NT2/D1 (cell line): ENCODE results near the gene SOWAHD.

Experiments used
- DNase-seq: peaks from one replicate; pipeline ENCODE4 v3.0.0-alpha.2; 2011; ENCODE audit warnings: low read depth, low spot score
- H3K27me3 ChIP-seq: 2 replicates; pipeline ENCODE4 v1.6.0; 2011; ENCODE audit warnings: mild to moderate bottlenecking; ENCODE audit not compliant: insufficient read length, insufficient read depth
- H3K36me3 ChIP-seq: 2 replicates; pipeline ENCODE4 v1.6.1; 2011; ENCODE audit warnings: mild to moderate bottlenecking, low read length, mixed read lengths; ENCODE audit not compliant: insufficient read depth, insufficient read length
- H3K4me1 ChIP-seq: 2 replicates; pipeline ENCODE4 v1.5.1; 2011; ENCODE audit not compliant: insufficient read depth, insufficient read length
- H3K4me3 ChIP-seq: 2 replicates; pipeline ENCODE4 v1.5.1; 2011; ENCODE audit warnings: low read depth; ENCODE audit not compliant: insufficient read length
- H3K9ac ChIP-seq: 2 replicates; pipeline ENCODE4 v1.6.0; 2011; ENCODE audit warnings: low read depth; ENCODE audit not compliant: insufficient read length
- H3K9me3 ChIP-seq: 2 replicates; pipeline ENCODE4 v1.5.1; 2011; ENCODE audit warnings: mild to moderate bottlenecking, low read length; ENCODE audit not compliant: insufficient read depth
- SUZ12 ChIP-seq: IDR thresholded peaks from 2 replicates; pipeline ENCODE4 v1.6.1; 2011; ENCODE audit not compliant: insufficient read length, insufficient read depth; ENCODE audit errors: extremely low read depth
- YY1 ChIP-seq: IDR thresholded peaks from 2 replicates; pipeline ENCODE4 v1.6.1; 2011; ENCODE audit not compliant: insufficient read length, insufficient read depth
- ZNF274 ChIP-seq: IDR thresholded peaks from 2 replicates; pipeline ENCODE4 v1.6.1; 2011; ENCODE audit warnings: mild to moderate bottlenecking, low read depth, low read length

The SOWAHD gene

DNA sequence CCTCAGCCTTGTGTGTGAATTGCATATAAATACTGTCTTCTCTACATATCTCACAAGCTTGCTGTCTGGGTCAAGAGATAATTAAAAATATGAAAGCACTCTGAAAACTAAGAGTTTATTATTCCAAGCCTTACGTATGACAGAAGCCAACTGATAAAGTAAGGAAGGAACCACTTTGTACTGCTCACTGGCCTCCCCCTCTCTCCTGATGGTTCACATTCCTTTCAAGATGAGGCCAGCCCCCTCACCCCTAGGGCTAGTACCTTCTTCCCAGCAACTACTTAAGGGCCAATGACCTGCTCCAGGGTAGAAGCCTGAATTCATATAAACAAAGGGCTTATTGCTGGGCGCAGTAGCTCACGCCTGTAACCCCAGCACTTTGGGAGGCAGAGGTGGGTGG is 5.4 kb upstream of the SOWAHD start:
- TF ChIP-seq ZNF274 = no peak
- TF ChIP-seq YY1 = no peak
- no peak for TF ChIP-seq SUZ12
- Histone ChIP-seq H3K9ac (no peak overlapping the region), H3K9me3 (no peaks in the 10 kb centered on the region), H3K4me1 (no peaks in the 10 kb centered on the region), H3K4me3 (no peak overlapping the region), H3K36me3 (no peaks in the 10 kb centered on the region), H3K27me3 (no peaks in the 10 kb centered on the region)
- DNase-seq = no peak

DNA sequence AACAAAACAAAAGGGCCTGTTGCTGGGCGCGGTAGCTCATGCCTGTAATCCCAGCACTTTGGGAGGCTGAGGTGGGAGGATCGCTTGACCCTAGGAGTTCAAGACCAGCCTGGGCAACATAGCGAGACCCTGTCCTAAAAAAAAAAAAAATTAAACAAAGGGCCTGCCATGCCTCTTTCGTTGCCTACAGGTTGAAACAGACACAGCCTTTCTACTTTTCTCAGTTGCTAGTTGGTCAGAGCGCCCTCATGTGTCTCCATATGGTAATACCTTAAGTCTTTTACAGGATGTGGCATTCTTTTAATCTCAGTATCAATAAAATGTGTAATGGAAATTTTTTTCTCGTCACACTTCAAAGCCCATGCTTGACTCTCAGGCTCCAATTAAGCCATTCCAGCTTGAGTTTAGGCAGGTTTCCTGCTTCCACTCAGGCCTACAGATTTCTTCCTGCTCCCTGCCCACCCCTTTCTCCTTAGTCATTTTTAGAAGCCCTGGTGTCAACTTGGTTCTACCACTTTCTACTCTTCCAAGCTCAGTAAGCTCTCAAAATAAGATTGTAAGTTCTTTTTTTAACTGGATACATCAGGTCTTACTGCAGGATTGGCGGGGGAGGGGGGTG is 4.6 kb upstream of the SOWAHD start:
- H3K4me1 ChIP-seq = no peaks in the 10 kb centered on the region
- H3K9ac ChIP-seq = no peak overlapping the region
- no peak overlapping the region for H3K4me3 ChIP-seq
- no peak for DNase-seq
- no peaks in the 10 kb centered on the region for H3K9me3 ChIP-seq
- H3K36me3 ChIP-seq = no peaks in the 10 kb centered on the region
- H3K27me3 ChIP-seq = peaks cover under 1% of the 10 kb centered on the region
- TF ChIP-seq SUZ12 (no peak), YY1 (no peak), ZNF274 (no peak)

DNA sequence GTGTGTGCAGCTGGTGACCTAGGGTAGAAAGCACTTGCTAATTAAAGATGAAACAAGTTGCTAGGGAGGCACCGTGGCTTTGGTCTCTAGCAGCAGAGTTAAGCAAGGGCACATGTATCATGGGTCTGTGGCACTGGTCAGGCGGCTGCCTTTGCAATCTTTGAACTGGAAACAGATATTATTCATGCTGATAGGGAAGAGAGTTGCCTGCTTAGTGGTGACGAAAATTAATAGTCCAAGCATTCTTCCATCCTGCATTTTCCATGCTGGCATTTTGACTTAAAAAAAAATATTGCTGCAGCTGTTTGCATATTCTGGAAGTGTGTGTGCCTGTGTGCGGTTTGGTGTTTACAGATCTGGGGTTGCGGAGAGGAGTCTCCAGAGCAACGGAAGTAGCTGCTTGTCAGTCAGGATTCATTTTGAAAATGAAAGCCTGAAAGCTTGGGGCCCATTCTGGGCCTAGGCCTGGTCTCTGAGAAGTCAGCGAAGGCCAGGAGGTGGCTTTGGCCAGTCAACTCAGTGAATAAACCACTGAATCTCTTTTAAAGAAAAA is 2.3 kb upstream of the SOWAHD start:
- Histone ChIP-seq H3K9me3 (no peaks in the 10 kb centered on the region), H3K27me3 (peaks cover 15% of the 10 kb centered on the region), H3K4me3 (no peak overlapping the region), H3K4me1 (peaks cover 5% of the 10 kb centered on the region), H3K9ac (no peak overlapping the region), H3K36me3 (no peaks in the 10 kb centered on the region)
- DNase-seq = no peak
- TF ChIP-seq YY1 (no peak), SUZ12 (no peak), ZNF274 (no peak)

DNA sequence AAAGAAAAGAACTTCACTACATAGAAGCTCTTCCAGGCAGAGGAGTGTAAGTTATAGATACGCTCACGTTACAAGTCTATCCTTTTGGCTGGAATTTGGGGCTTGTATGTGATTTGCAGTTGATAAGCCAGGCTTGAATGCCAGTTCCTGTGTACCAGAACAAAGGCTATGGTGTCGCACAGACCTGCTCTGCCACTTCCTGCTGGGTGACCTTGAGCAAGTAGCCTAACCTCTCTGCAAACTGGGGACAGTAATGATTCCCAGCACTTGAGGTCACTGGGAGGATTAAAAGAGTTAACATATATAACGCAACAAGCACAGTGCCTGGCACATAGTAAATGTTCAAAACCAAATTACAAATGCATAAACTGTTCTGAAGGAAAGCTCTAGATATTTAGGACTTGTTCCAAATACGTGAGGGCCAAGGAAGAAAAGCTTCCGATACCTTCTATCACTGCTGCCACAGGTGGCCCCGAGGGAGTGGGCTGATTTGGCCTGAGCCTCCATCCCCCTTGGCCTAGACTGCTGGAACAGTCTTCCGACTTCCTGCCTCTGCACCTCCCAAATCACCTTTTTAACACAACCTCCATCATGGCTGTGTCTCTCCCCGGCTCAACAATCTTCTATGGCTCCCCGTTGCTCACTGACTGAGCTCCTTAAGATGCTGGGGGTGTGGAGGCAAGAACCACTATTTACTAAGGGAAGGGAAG is 1.3 kb upstream of the SOWAHD start:
- no peak overlapping the region for H3K4me3 ChIP-seq
- peaks cover 15% of the 10 kb centered on the region for H3K27me3 ChIP-seq
- TF ChIP-seq YY1 (no peak), ZNF274 (no peak), SUZ12 (no peak)
- peaks cover 5% of the 10 kb centered on the region for H3K4me1 ChIP-seq
- no peaks in the 10 kb centered on the region for H3K36me3 ChIP-seq
- no peaks in the 10 kb centered on the region for H3K9me3 ChIP-seq
- DNase-seq = no peak
- no peak overlapping the region for H3K9ac ChIP-seq

DNA sequence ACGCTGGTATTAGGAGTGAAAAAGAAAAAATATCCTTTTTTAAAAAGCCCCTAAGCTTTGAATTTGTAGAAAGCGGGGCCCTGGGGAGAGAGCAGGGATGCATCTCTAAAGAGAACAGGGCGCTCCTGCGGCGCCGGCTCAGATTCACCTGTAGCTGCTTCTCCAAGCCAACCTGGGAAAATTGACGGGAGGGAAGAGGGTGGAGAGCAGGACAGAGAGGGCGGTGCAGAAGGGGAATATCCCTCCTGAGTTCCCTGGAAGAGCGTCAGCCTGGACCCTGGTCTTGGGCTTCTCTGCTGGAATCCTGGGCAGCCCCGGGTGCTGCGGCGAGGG is 776 bp upstream of the SOWAHD start:
- Histone ChIP-seq H3K9me3 (no peaks in the 10 kb centered on the region), H3K9ac (peak overlapping the region; percentile 85), H3K4me3 (peak overlapping the region; percentile 58), H3K27me3 (peaks cover 15% of the 10 kb centered on the region), H3K4me1 (peaks cover 6% of the 10 kb centered on the region), H3K36me3 (no peaks in the 10 kb centered on the region)
- DNase-seq = no peak
- TF ChIP-seq SUZ12 (no peak), YY1 (no peak), ZNF274 (no peak)

DNA sequence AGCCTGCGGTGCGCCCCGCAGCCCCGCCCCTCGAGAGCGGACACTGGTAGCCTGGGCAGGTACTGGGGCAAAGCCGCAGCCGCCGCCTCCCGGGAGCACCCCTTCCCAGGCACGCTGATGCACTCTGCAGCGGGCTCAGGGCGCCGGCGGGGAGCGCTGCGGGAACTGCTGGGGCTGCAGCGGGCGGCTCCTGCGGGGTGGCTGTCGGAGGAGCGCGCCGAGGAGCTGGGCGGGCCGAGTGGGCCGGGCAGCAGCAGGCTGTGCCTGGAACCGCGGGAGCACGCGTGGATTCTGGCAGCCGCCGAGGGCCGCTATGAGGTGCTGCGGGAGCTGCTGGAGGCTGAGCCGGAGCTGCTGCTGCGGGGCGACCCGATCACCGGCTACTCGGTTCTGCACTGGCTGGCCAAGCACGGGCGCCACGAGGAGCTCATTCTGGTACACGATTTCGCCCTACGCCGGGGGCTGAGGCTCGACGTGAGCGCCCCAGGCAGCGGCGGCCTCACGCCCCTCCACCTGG is 401 bp downstream of the SOWAHD start:
- no peaks in the 10 kb centered on the region for H3K9me3 ChIP-seq
- H3K4me3 ChIP-seq = peak overlapping the region; percentile 58
- H3K4me1 ChIP-seq = peaks cover 10% of the 10 kb centered on the region
- DNase-seq = no peak
- H3K9ac ChIP-seq = peak overlapping the region; percentile 85
- peaks cover 15% of the 10 kb centered on the region for H3K27me3 ChIP-seq
- H3K36me3 ChIP-seq = no peaks in the 10 kb centered on the region
- TF ChIP-seq YY1 (no peak), SUZ12 (no peak), ZNF274 (no peak)

DNA sequence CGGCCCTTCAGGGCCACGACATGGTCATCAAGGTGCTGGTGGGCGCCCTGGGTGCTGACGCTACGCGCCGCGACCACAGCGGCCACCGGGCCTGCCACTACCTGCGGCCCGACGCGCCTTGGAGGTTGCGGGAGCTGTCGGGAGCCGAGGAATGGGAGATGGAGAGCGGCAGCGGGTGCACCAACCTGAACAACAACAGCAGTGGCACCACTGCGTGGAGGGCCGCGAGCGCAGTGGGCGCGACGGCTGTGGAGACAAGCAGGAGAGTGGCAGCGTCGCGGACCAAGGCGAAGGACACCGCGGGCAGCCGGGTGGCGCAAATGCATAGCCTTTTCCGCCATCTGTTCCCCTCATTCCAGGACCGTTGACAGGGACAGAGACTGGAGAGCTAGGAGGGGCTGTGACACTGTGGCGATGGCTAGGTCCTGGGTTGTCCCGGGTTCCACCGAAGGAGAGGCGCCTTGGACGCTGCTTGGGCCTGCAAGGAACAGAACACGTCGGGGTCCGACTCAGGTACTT is 919 bp downstream of the SOWAHD start:
- H3K4me1 ChIP-seq = peaks cover 10% of the 10 kb centered on the region
- H3K9me3 ChIP-seq = no peaks in the 10 kb centered on the region
- no peak for DNase-seq
- H3K4me3 ChIP-seq = peak overlapping the region; percentile 58
- peak overlapping the region; percentile 85 for H3K9ac ChIP-seq
- H3K36me3 ChIP-seq = no peaks in the 10 kb centered on the region
- TF ChIP-seq YY1 (no peak), SUZ12 (no peak), ZNF274 (no peak)
- H3K27me3 ChIP-seq = peaks cover 15% of the 10 kb centered on the region
